ENCODE measurements around the gene IKZF4.

The IKZF4 gene

DNA sequence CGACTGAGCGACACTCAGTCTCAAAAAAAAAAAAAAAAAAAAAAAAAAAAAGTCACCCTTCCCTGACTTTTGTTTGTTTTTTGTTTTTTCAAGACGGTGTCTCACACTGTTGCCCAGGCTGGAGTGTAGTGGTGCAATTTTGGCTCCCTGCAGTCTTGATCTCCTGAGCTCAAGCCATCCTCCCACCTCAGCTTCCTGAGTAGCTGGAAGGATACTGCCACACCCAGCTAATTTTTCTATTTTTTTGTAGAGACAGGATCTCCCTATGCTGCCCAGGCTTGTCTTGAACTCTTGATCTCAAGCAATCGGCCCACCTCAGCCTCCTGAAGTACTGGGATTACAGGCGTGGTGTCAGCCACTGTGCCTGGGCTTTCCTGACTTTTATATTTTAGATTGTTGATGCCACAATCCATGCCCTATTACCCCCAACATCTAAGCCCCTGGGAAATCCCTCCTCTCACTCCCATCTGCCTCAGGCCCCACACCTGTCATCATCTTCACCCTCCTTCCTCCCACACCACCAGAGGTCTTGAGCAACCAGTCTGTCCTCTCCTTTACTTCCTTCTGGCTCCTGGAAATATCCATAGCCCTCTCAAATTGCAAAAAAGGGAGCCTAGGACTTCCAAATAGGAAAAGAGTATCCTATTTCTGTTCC is 7.8 kb downstream of the IKZF4 start:
- no peak for TF ChIP-seq CTCF (IDR thresholded peaks at IDR 0.05)

DNA sequence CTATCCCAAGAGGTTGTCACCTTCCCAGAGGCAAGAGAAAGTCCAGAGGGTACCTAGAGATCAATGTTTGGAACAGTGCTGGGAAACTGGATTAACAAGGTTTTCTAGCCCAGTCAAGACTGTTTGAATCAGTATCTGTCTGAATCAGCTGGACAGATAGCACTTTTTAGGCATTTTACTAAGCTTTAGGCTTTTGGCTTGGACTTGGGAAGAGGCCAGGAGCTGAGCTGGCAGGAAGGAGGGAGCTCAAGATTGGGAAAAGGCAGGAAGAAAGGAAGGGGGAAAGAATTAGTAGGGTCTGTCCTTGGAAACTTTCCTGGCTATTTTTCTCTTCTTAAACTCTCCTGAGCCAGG is 8.3 kb downstream of the IKZF4 start:
- TF ChIP-seq CTCF (IDR thresholded peaks at IDR 0.05): no peak

DNA sequence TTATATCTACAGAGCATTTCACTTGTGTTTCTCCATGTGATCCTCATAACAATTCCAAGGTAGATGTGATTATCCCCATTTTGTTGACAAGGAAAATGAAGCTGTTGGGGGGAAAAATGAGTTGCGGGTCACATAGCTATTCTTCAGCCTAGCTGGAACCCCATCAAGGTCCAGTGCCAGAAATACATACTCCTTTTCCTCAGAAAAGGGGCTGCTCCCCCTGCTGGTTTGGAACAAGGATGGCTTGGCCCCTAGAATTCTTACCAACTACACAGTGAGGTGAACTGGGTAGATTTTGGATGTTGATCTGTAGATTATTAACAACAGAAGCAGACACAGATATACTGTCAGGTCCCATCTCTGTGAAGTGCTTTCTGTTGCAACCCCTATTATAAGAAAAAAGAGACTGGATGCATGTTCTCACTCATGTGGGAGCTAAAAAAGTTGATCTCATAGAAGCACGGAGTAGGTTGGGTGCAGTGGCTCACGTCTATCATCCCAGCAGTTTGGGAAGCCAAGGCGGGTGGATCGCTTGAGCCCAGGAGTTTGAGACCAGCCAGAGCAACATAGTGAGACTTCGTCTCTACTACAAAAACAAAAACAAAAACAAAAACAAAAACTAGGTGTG is 8.9 kb downstream of the IKZF4 start:
- peak; percentile 65 for TF ChIP-seq CTCF (IDR thresholded peaks at IDR 0.05)

- no peak for TF ChIP-seq CTCF (IDR thresholded peaks at IDR 0.05)
Measured at GRCh38 chr12:56031987-56032386, 11.1 kb downstream of the IKZF4 start.

GRCh38 chr12:56034586-56035332 is 13.9 kb downstream of the IKZF4 start:
- no peak for TF ChIP-seq CTCF (IDR thresholded peaks at IDR 0.05)

GRCh38 chr12:56037161-56037560 is 16.3 kb downstream of the IKZF4 start:
- no peak for TF ChIP-seq CTCF (IDR thresholded peaks at IDR 0.05)

- no peak for TF ChIP-seq CTCF (IDR thresholded peaks at IDR 0.05)
Measured at GRCh38 chr12:56038022-56038655, 17.3 kb downstream of the IKZF4 start.
